IPS DF 4.7 (cell line): ENCODE measurements around the gene ACACB.

Source experiments
- DNase-seq: peaks from one replicate; pipeline ENCODE4 v3.0.0-alpha.2; 2013; ENCODE audit warnings: low spot score; ENCODE audit errors: extremely low read depth

ACACB gene

GRCh38 chr12:109295764-109296425 is 179.5 kb downstream of the ACACB start:
- DNase-seq, result no peak

- no peak for DNase-seq
These were observed 180.0 kb downstream of the ACACB start for GRCh38 chr12:109296431-109296830.

GRCh38 chr12:109299849-109300248 is 183.5 kb downstream of the ACACB start:
- no peak for DNase-seq

DNA sequence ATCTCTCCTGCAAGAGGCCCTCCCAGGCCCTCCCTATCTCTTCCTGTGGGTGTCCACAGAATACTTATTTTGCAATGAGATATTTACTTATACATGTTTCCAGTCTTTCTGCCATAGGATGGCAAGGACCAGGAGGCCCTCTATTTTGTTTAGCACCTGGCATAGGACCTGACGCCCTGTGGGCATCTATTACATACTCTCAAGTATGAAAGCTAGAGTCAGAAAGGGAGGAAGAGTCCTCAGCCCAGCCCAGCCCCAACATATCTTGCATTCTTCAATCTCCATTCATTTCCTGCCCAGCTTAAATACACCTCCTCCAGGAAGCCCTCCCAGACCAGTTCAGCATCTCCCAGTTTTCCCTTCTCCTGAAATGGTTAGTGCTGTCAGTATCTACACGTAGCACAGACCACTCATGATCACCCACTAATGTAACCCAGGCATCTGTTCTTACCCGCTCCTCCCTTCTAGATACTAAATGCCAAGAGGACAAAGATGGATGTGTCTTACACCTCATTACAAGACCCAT is 185.3 kb downstream of the ACACB start:
- DNase-seq, result no peak

GRCh38 chr12:109302358-109302757 is 186.0 kb downstream of the ACACB start:
- DNase-seq, result no peak

DNA sequence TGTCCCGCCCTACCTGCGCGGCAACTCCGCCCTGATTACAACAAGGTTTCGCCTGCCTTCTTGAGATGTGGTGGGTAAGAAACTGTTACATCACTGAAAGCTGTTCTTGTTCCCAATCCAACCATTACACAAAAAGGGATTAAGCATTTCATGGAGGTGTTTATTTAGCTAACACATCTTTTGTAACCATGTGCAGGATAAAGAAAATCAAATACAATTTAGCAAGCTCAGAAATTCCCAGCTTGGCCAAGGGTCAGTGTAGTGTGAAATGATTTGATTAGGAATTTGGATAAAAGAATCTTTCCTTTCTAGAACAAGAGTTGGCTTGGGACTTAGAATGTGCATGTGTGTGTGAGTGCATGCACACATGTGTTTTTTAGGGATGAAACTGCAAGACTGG is 186.4 kb downstream of the ACACB start:
- no peak for DNase-seq

GRCh38 chr12:109304485-109304884 is 188.1 kb downstream of the ACACB start:
- DNase-seq, result no peak

GRCh38 chr12:109305547-109305946 is 189.2 kb downstream of the ACACB start:
- no peak for DNase-seq

DNA sequence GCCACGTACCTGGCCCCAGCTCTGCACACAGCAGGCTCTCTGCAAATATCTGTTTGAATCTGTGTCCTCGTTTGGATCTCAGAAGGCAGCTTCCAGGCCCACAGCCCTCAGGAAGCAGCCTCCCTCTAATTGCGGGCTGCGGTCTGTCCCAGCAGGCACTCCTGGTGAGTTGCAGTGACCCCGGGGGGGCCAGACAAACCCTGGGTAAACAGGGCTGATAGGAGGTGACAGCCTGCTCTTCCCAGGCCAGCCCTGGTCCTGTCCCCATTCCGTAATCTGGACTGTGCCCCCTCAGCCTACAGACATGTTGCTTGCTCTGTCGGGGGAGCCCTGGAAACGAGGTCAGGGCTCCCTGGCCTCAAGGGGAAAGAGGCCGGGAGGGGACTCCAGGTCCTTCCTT is 190.7 kb downstream of the ACACB start:
- DNase-seq, result no peak

GRCh38 chr12:109308534-109309380 is 192.4 kb downstream of the ACACB start, which contains the start of gene FOXN4:
TSS of gene FOXN4 (minus strand) at chr12:109309284. CDS start at chr12:109308321, 963 bp downstream.
- no peak for DNase-seq

- DNase-seq, result no peak
These were observed 193.2 kb downstream of the ACACB start for GRCh38 chr12:109309381-109310246.

- DNase-seq, result no peak
These were observed 194.1 kb downstream of the ACACB start for GRCh38 chr12:109310247-109311125.
